Neural progenitor cell (in vitro differentiated cells): Measurements from ENCODE around the gene SLC25A13.

Experiments used
- EZH2 ChIP-seq: fragments of 200-600 bp; sonication (generic); IDR thresholded peaks from 2 replicates; pipeline ENCODE4 v1.6.1; 2017; ENCODE audit warnings: antibody characterized with exemption, mild to moderate bottlenecking, moderate library complexity
- EZH2phosphoT487 ChIP-seq: fragments of 200-600 bp; sonication (generic); IDR thresholded peaks from 2 replicates; pipeline ENCODE4 v1.6.1; 2017; ENCODE audit warnings: antibody characterized with exemption
- TF ChIP-seq, protein P1 (sequence below): fragments of 200-600 bp; sonication (generic); IDR thresholded peaks from 2 replicates; pipeline ENCODE4 v1.5.1; 2017; ENCODE audit warnings: antibody characterized with exemption, mild to moderate bottlenecking

DNA sequence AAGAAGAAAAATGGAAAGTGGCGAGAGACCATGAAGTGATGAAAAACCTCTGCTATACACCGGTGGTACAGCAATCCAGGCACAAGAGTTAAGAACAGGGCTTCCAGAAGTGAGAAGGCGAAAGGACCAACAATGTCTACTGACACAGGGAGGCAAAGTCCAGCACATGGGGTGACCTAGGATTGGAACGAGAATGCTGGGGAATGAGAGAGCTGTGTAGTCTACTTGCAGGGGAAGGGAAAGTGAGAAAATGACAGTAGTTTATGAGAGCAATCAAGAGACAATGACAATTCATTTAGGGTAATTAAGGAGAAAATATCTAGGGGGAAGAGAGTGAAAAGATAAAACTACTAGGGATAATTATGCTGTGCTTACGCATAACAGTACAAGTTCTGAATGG lies 169.2 kb downstream of the SLC25A13 start:
- TF ChIP-seq, protein P1, sequence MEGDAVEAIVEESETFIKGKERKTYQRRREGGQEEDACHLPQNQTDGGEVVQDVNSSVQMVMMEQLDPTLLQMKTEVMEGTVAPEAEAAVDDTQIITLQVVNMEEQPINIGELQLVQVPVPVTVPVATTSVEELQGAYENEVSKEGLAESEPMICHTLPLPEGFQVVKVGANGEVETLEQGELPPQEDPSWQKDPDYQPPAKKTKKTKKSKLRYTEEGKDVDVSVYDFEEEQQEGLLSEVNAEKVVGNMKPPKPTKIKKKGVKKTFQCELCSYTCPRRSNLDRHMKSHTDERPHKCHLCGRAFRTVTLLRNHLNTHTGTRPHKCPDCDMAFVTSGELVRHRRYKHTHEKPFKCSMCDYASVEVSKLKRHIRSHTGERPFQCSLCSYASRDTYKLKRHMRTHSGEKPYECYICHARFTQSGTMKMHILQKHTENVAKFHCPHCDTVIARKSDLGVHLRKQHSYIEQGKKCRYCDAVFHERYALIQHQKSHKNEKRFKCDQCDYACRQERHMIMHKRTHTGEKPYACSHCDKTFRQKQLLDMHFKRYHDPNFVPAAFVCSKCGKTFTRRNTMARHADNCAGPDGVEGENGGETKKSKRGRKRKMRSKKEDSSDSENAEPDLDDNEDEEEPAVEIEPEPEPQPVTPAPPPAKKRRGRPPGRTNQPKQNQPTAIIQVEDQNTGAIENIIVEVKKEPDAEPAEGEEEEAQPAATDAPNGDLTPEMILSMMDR: no peak
- no peak for TF ChIP-seq EZH2phosphoT487
- TF ChIP-seq EZH2: no peak
